HL-60 (cell line): Measurements from ENCODE around the gene MAP4K4.
"Not testable (repeated sequence)": the region's sequence is repeated elsewhere in the genome, so short reads cannot be mapped to it uniquely, and the experiment has no call there.

Experiments
- DNase-seq, 2 experiments: peaks; one replicate each; pipeline ENCODE4 v3.0.0-alpha.2; 2010 to 2020; ENCODE audit warnings: low read depth in 1 of 2, low spot score in 1 of 2
- H3K27ac ChIP-seq: fragments of 250-450 bp; sonication (Bioruptor Pico); replicated peaks from 2 replicates; pipeline ENCODE4 v1.5.1; 2020; ENCODE audit warnings: mild to moderate bottlenecking, moderate library complexity
- H3K27me3 ChIP-seq: fragments of 250-450 bp; sonication (Bioruptor Pico); 2 replicates; pipeline ENCODE4 v1.5.1; 2021; ENCODE audit warnings: mild to moderate bottlenecking, moderate library complexity; ENCODE audit not compliant: insufficient read depth, poor library complexity, severe bottlenecking
- H3K4me3 ChIP-seq: replicated peaks from 2 replicates; pipeline ENCODE4 v1.5.1; 2011; ENCODE audit warnings: mild to moderate bottlenecking, control low read depth, low read length; ENCODE audit not compliant: insufficient read depth
- GABPA ChIP-seq: IDR thresholded peaks from 2 replicates; pipeline ENCODE4 v1.6.1; 2012; ENCODE audit warnings: low read depth
- POLR2AphosphoS5 ChIP-seq: IDR thresholded peaks from 2 replicates; pipeline ENCODE4 v1.6.1; 2012; ENCODE audit warnings: low read depth
- REST ChIP-seq: IDR thresholded peaks from 2 replicates; pipeline ENCODE4 v1.6.1; 2012; ENCODE audit warnings: low read depth; ENCODE audit not compliant: insufficient replicate concordance
- SPI1 ChIP-seq: IDR thresholded peaks from 2 replicates; pipeline ENCODE4 v1.6.1; 2012; ENCODE audit warnings: low read depth, mild to moderate bottlenecking, borderline replicate concordance
- TF ChIP-seq, protein P1 (sequence below): IDR thresholded peaks from one replicate; pipeline ENCODE4 v1.5.1; 2011; ENCODE audit warnings: low read length, control low read depth, inconsistent platforms; ENCODE audit not compliant: insufficient read depth

MAP4K4 gene

DNA sequence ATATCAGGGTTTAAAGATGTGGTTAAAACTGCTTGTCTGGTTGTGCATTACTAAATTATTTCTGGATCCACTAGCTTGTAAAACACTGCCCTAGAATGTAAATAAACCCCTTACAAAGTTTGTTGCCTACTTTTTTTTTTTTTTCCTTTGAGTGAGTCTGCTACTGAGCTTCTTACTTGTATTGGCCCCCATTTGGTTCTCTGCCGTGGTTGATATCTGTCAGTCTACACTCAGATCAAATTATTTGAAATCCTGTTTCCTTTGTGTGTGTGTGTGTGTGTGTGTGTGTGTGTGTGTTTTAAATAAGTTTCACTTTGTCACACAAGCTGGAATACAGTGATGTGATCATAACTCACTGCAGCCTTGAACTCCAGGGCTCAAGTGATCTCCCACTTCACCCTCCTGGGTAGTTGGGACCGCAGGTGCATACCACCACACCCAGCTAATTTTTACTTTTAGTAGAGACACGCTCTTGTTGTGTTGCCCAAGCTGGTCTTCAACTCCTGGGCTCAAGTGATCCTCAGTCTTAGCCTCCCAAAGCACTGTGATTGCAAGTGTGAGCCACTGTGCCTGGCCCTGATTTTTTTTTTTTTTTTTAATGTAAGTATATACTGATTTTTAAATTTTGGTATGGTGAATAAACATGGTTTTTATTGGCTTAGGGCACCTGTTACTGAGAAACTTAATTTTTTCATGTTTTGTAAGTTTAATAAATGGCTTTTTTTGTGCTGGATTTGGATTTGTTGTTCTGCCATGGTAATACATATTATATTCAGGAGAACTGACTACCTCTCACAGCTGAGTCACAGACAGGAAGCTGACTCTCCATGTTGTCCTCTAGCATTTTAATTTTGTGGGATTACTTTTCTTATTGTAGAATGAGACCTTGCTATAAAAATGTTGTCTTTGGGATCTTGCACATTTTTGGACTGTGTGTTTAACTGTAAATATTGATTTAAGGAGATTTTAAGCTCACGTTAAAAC lies 48.5 kb downstream of the MAP4K4 start:
- H3K4me3 ChIP-seq = no peak overlapping the region
- no peak for DNase-seq
- TF ChIP-seq POLR2AphosphoS5 (no peak), GABPA (no peak), REST (no peak), SPI1 (no peak)
- TF ChIP-seq, protein P1, sequence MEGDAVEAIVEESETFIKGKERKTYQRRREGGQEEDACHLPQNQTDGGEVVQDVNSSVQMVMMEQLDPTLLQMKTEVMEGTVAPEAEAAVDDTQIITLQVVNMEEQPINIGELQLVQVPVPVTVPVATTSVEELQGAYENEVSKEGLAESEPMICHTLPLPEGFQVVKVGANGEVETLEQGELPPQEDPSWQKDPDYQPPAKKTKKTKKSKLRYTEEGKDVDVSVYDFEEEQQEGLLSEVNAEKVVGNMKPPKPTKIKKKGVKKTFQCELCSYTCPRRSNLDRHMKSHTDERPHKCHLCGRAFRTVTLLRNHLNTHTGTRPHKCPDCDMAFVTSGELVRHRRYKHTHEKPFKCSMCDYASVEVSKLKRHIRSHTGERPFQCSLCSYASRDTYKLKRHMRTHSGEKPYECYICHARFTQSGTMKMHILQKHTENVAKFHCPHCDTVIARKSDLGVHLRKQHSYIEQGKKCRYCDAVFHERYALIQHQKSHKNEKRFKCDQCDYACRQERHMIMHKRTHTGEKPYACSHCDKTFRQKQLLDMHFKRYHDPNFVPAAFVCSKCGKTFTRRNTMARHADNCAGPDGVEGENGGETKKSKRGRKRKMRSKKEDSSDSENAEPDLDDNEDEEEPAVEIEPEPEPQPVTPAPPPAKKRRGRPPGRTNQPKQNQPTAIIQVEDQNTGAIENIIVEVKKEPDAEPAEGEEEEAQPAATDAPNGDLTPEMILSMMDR = no peak
- H3K27me3 ChIP-seq = no peaks in the 10 kb centered on the region
- no peak overlapping the region for H3K27ac ChIP-seq

DNA sequence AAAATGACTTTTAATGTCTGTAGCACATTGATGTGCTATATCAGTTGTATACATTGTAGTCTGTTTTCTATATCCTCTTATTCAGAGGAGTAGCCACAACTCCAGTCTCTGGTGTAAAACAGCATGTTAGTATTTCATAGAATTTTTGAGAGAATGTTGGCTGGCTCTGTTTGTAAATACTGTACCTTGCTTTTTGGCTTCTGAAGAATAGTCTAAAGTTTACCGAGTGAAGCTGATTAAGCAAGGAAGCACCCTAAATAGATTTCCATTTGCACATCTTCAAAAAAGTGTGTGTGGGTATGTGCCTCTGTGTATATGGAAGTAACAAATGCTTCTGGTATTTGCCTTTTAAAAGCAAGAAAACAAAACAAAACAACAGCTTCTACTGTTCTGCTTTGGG lies 50.5 kb downstream of the MAP4K4 start:
- H3K4me3 ChIP-seq = no peak overlapping the region
- H3K27me3 ChIP-seq = no peaks in the 10 kb centered on the region
- no peak for TF ChIP-seq SPI1
- TF ChIP-seq, protein P1 = no peak
- TF ChIP-seq REST = no peak
- no peak for TF ChIP-seq GABPA
- TF ChIP-seq POLR2AphosphoS5 = no peak
- H3K27ac ChIP-seq = peak overlapping the region; percentile 58
- DNase-seq = no peak

DNA sequence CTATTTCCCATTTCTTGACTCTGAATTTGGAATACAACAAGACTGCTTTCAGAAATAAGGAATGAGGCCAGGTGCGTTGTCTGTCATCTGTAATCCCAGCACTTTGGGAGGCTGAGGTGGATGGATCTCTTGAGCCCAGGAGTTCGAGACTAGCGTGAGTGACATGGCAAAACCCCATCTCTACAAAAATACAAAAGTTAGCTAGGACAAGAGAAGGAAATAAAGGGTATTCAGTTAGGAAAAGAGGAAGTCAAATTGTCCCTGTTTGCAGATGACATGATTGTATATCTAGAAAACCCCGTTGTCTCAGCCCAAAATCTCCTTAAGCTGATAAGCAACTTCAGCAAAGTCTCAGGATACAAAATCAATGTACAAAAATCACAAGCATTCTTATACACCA lies 51.0 kb downstream of the MAP4K4 start:
- not testable (repeated sequence) for DNase-seq, H3K4me3 ChIP-seq, H3K27me3 ChIP-seq
- peak overlapping the region; percentile 58 for H3K27ac ChIP-seq

- H3K27me3 ChIP-seq = no peaks in the 10 kb centered on the region
- TF ChIP-seq GABPA (no peak), POLR2AphosphoS5 (no peak), SPI1 (no peak), REST (no peak)
- TF ChIP-seq, protein P1 = no peak
- no peak overlapping the region for H3K4me3 ChIP-seq
- DNase-seq = no peak
- no peak overlapping the region for H3K27ac ChIP-seq
These were observed 53.2 kb downstream of the MAP4K4 start for GRCh38 chr2:101750688-101751087.
